GM12873 (cell line): ENCODE data around the gene RNASET2.

Experiments used
- CTCF ChIP-seq: IDR thresholded peaks from 2 replicates; pipeline ENCODE4 v1.5.1; 2012; ENCODE audit warnings: low read depth, mild to moderate bottlenecking, moderate library complexity, low read length, control low read depth; ENCODE audit not compliant: insufficient read depth; ENCODE audit errors: missing control alignments

RNASET2 gene

GRCh38 chr6:166928644-166929541, 27.5 kb downstream of the RNASET2 start:
- no peak for TF ChIP-seq CTCF

GRCh38 chr6:166927935-166928643, 28.3 kb downstream of the RNASET2 start:
- TF ChIP-seq CTCF: no peak

GRCh38 chr6:166927240-166927934, 29.0 kb downstream of the RNASET2 start:
- TF ChIP-seq CTCF: no peak

- no peak for TF ChIP-seq CTCF
Measured at GRCh38 chr6:166926748-166927147, 29.6 kb downstream of the RNASET2 start.

- TF ChIP-seq CTCF: no peak
Measured at GRCh38 chr6:166925141-166925996, 31.0 kb downstream of the RNASET2 start.

- TF ChIP-seq CTCF: no peak
Measured at GRCh38 chr6:166924531-166924930, 31.8 kb downstream of the RNASET2 start.

GRCh38 chr6:166922937-166923336, 33.4 kb downstream of the RNASET2 start:
- TF ChIP-seq CTCF: no peak
